SK-N-SH (cell line): ENCODE measurements around the gene AIP. TPM values are rescaled to one million over a fixed set of nuclear protein-coding genes. Genes with fewer than 3 reads are reported as not detected.

Experiments
- CTCF ChIA-PET: fragments of 300-600, 350-600 bp; formaldehyde crosslinking; extraction: SDS; loops from one replicate; lab custom pipeline; 2021; lab: Yijun Ruan, JAX
- POLR2A ChIA-PET: fragments of 350-600 bp; sonication (Branson Sonifier 250); formaldehyde crosslinking; extraction: SDS; loops from one replicate; lab custom pipeline; 2020; ENCODE audit warnings: antibody characterized with exemption, inconsistent platforms; lab: Yijun Ruan, JAX
- DNase-seq: peaks from one replicate; pipeline ENCODE4 v3.0.0; 2012
- H2AFZ ChIP-seq: fragments of 200-600 bp; sonication (generic); 2 replicates; pipeline ENCODE4 v1.8.1; 2016; ENCODE audit warnings: antibody characterized with exemption, mild to moderate bottlenecking, low read depth
- H3F3A ChIP-seq: fragments of 200-600 bp; sonication (generic); replicated peaks from 2 replicates; pipeline ENCODE3; 2016; ENCODE audit warnings: antibody characterized with exemption, mild to moderate bottlenecking; ENCODE audit not compliant: insufficient read depth
- H3K27ac ChIP-seq, 2 experiments: fragments of 200-500 bp in 1 of 2; fragments of 200-600 bp in 1 of 2; sonication (Bioruptor generic) in 1 of 2; sonication (generic), shearing (Covaris generic) in 1 of 2; 2 replicates each; pipeline versions ENCODE4 v1.5.1 to v1.6.1; 2014 to 2016; ENCODE audit warnings: low read depth in 2 of 2, inconsistent platforms in 1 of 2, low read length in 1 of 2, mild to moderate bottlenecking in 1 of 2, mixed read lengths in 1 of 2
- H3K27me3 ChIP-seq: fragments of 200-600 bp; sonication (generic), shearing (Covaris generic); 2 replicates; pipeline ENCODE4 v1.6.1; 2016; ENCODE audit warnings: mixed run types; ENCODE audit not compliant: insufficient read depth
- H3K36me3 ChIP-seq, 2 experiments: fragments of 200-500 bp in 1 of 2; fragments of 200-600 bp in 1 of 2; sonication (Bioruptor generic) in 1 of 2; sonication (generic) in 1 of 2; replicated peaks in 1 of 2; 2 replicates each; pipeline versions ENCODE3 to v1.5.1; 2014 to 2016; ENCODE audit warnings: low read length in 1 of 2, mild to moderate bottlenecking in 1 of 2; ENCODE audit not compliant: insufficient read depth in 2 of 2, control insufficient read depth in 1 of 2
- H3K4me1 ChIP-seq, 2 experiments: fragments of 200-500 bp in 1 of 2; fragments of 200-600 bp in 1 of 2; sonication (Bioruptor generic) in 1 of 2; sonication (generic), shearing (Covaris generic) in 1 of 2; 2 replicates each; pipeline versions ENCODE4 v1.5.1 to v1.6.1; 2014 to 2016; ENCODE audit warnings: low read depth in 1 of 2, low read length in 1 of 2, mixed run types in 1 of 2; ENCODE audit not compliant: insufficient read depth in 2 of 2, control insufficient read depth in 1 of 2
- H3K4me2 ChIP-seq: fragments of 200-600 bp; sonication (generic), shearing (Covaris generic); 2 replicates; pipeline ENCODE4 v1.6.1; 2017; ENCODE audit warnings: mixed run types
- H3K4me3 ChIP-seq, 2 experiments: fragments of 200-500 bp in 1 of 2; fragments of 200-600 bp in 1 of 2; sonication (Bioruptor generic) in 1 of 2; sonication (generic), shearing (Covaris generic) in 1 of 2; 2 replicates each; pipeline versions ENCODE4 v1.5.1 to v1.8.1; 2014 to 2016; ENCODE audit warnings: low read depth in 2 of 2, inconsistent platforms in 1 of 2, low read length in 1 of 2, mild to moderate bottlenecking in 1 of 2, mixed read lengths in 1 of 2, moderate library complexity in 1 of 2
- H3K79me2 ChIP-seq: fragments of 200-600 bp; sonication (generic); 2 replicates; pipeline ENCODE4 v1.8.1; 2017; ENCODE audit warnings: mild to moderate bottlenecking; ENCODE audit not compliant: insufficient read depth
- H3K9ac ChIP-seq: fragments of 200-600 bp; sonication (generic); 2 replicates; pipeline ENCODE4 v1.6.1; 2017; ENCODE audit warnings: mixed run types
- H3K9me2 ChIP-seq: fragments of 200-600 bp; sonication (generic); 2 replicates; pipeline ENCODE4 v1.6.1; 2017; ENCODE audit warnings: mixed run types
- H3K9me3 ChIP-seq: fragments of 200-600 bp; sonication (generic); 2 replicates; pipeline ENCODE4 v1.6.1; 2017; ENCODE audit warnings: mixed run types, mild to moderate bottlenecking, moderate library complexity
- H4K20me1 ChIP-seq: fragments of 200-600 bp; sonication (generic); 2 replicates; pipeline ENCODE4 v1.6.1; 2017; ENCODE audit warnings: mild to moderate bottlenecking, mixed run types; ENCODE audit not compliant: insufficient read depth
- CTCF ChIP-seq: fragments of 200-600 bp; sonication (generic); IDR thresholded peaks from 2 replicates; pipeline ENCODE4 v1.6.1; 2017; ENCODE audit warnings: antibody characterized with exemption, mild to moderate bottlenecking, moderate library complexity
- ELF1 ChIP-seq: IDR thresholded peaks from 2 replicates; pipeline ENCODE4 v1.4.0; 2012
- EZH2phosphoT487 ChIP-seq: fragments of 200-600 bp; sonication (generic); IDR thresholded peaks from 2 replicates; pipeline ENCODE4 v1.6.1; 2017; ENCODE audit warnings: low read depth, mixed run types, mild to moderate bottlenecking, antibody characterized with exemption, moderate library complexity, borderline replicate concordance
- FOSL2 ChIP-seq: IDR thresholded peaks from 2 replicates; pipeline ENCODE4 v1.4.0; 2012; ENCODE audit warnings: low read depth, mild to moderate bottlenecking, moderate library complexity, borderline replicate concordance
- FOXJ3 ChIP-seq: sonication (generic); formaldehyde crosslinking; IDR thresholded peaks from 2 replicates; pipeline ENCODE4 v1.5.1; 2020; ENCODE audit warnings: mild to moderate bottlenecking, missing genetic modification reagents
- GABPA ChIP-seq: IDR thresholded peaks from 2 replicates; pipeline ENCODE4 v1.4.0; 2012; ENCODE audit warnings: low read depth, mild to moderate bottlenecking
- JUND ChIP-seq: IDR thresholded peaks from 2 replicates; pipeline ENCODE4 v1.4.0; 2012
- MEF2A ChIP-seq: IDR thresholded peaks from 2 replicates; pipeline ENCODE4 v1.4.0; 2012; ENCODE audit warnings: low read depth, borderline replicate concordance
- NFIC ChIP-seq: IDR thresholded peaks from 2 replicates; pipeline ENCODE4 v1.4.0; 2012; ENCODE audit warnings: borderline replicate concordance
- PBX3 ChIP-seq: IDR thresholded peaks from 2 replicates; pipeline ENCODE4; 2012
- POLR2AphosphoS5 ChIP-seq: IDR thresholded peaks from 2 replicates; pipeline ENCODE4 v1.6.1; 2012; ENCODE audit warnings: low read depth, low read length
- RFX5 ChIP-seq: IDR thresholded peaks from 2 replicates; pipeline ENCODE4 v1.6.1; 2012; ENCODE audit warnings: mild to moderate bottlenecking, improper control_type of control experiment, low read length
- RXRA ChIP-seq: IDR thresholded peaks from 2 replicates; pipeline ENCODE4 v1.4.0; 2012; ENCODE audit warnings: low read depth, mild to moderate bottlenecking, borderline replicate concordance
- SIN3A ChIP-seq: IDR thresholded peaks from 2 replicates; pipeline ENCODE4 v1.6.1; 2012; ENCODE audit warnings: low read depth, mild to moderate bottlenecking, low read length, moderate library complexity, borderline replicate concordance
- SMC3 ChIP-seq: IDR thresholded peaks from 2 replicates; pipeline ENCODE4 v1.6.1; 2012; ENCODE audit warnings: low read depth, low read length, improper control_type of control experiment
- TAF1 ChIP-seq: IDR thresholded peaks from 2 replicates; pipeline ENCODE4 v1.6.1; 2012; ENCODE audit warnings: low read depth, mild to moderate bottlenecking, low read length, moderate library complexity, borderline replicate concordance
- USF1 ChIP-seq: IDR thresholded peaks from 2 replicates; pipeline ENCODE4 v1.4.0; 2012; ENCODE audit warnings: low read depth, borderline replicate concordance
- USF2 ChIP-seq: fragments of 150-350 bp; IDR thresholded peaks from 2 replicates; pipeline ENCODE4 v1.6.1; 2017; ENCODE audit warnings: antibody characterized with exemption, low read length, low read depth, borderline replicate concordance
- ZBTB33 ChIP-seq: IDR thresholded peaks from 2 replicates; pipeline ENCODE4 v1.4.0; 2012; ENCODE audit warnings: low read depth, borderline replicate concordance
- WGBS: methylation state at CpG from one replicate; pipeline ENCODE4 v1.1.6; 2017; ENCODE audit warnings: low lambda C conversion rate; 5-methylcytosine and 5-hydroxymethylcytosine counted together
- polyA plus RNA-seq, 3 experiments: library from polyadenylated mRNA; depleted of rRNA; stranded (reverse); fragments of >200 nt; gene quantifications; 2 replicates each; pipeline ENCODE4 v1.2.3, GENCODE V29; 2012

Gene AIP
- polyA plus RNA-seq, 1 of the 3 experiments (the other 2 are of a cell fraction), result 207 TPM

GRCh38 chr11:67492801-67493547 is 10.1 kb downstream of the AIP start:
- peak; percentile 47 for DNase-seq
- H2AFZ ChIP-seq, result no peak overlapping the region
- H3K36me3 ChIP-seq, result peaks cover 0 to 44% of the 10 kb centered on the region in 2 experiments
- ChIA-PET CTCF (interaction anchor here (1.0 to 1.2 kb wide), 2 partner anchors 15 to 101 kb away, joined by 3 read pairs; partner anchors contain the start of genes CDK2AP2 and RAD9A), POLR2A (no interaction called here)
- H3K4me3 ChIP-seq, result no peak overlapping the region
- no peaks in the 10 kb centered on the region for H3K4me1 ChIP-seq
- no peak overlapping the region for H3K27ac ChIP-seq
- no peaks in the 10 kb centered on the region for H4K20me1 ChIP-seq
- TF ChIP-seq EZH2phosphoT487, result no peak
- no peak for TF ChIP-seq RFX5
- no peak for TF ChIP-seq NFIC
- TF ChIP-seq PBX3, result peak; percentile 6; the same call in 1 of the 2 replicates
- no peak for TF ChIP-seq USF2
- TF ChIP-seq SIN3A, result no peak
- H3K9me2 ChIP-seq, result no peaks in the 10 kb centered on the region
- H3K9me3 ChIP-seq, result no peaks in the 10 kb centered on the region
- 96% methylated on average over 30 of the region's 46 CpGs for WGBS
- H3K9ac ChIP-seq, result no peak overlapping the region
- H3F3A ChIP-seq, result peaks cover 6% of the 10 kb centered on the region
- H3K27me3 ChIP-seq, result no peaks in the 10 kb centered on the region
- H3K79me2 ChIP-seq, result no peaks in the 10 kb centered on the region
- no peak overlapping the region for H3K4me2 ChIP-seq

- Histone ChIP-seq H3K9me3 (no peaks in the 10 kb centered on the region), H3K27me3 (no peaks in the 10 kb centered on the region), H3K27ac (no peak overlapping the region), H2AFZ (no peak overlapping the region), H3K4me1 (no peaks in the 10 kb centered on the region), H3K9ac (no peak overlapping the region), H3K79me2 (no peaks in the 10 kb centered on the region), H3K4me2 (no peak overlapping the region), H3K9me2 (no peaks in the 10 kb centered on the region), H4K20me1 (no peaks in the 10 kb centered on the region), H3F3A (peaks cover 6% of the 10 kb centered on the region), H3K36me3 (peaks cover 0 to 42% of the 10 kb centered on the region in 2 experiments), H3K4me3 (no peak overlapping the region)
- ChIA-PET POLR2A (no interaction called here), CTCF (no interaction called here)
- TF ChIP-seq ZBTB33, result no peak
- TF ChIP-seq JUND, result no peak
- TF ChIP-seq CTCF, result no peak
- no peak for TF ChIP-seq FOXJ3 (CRISPR knock-in tag)
- TF ChIP-seq RXRA, result no peak
- TF ChIP-seq USF1, result no peak
- TF ChIP-seq TAF1, result no peak
- TF ChIP-seq FOSL2, result no peak
- TF ChIP-seq POLR2AphosphoS5, result no peak
- TF ChIP-seq ELF1, result no peak
- no peak for TF ChIP-seq GABPA
- TF ChIP-seq MEF2A, result no peak
- no peak for TF ChIP-seq SMC3
- WGBS, result 94% methylated on average over 34 of the region's 65 CpGs
- no peak for DNase-seq
Measured at GRCh38 chr11:67493548-67494370, 10.9 kb downstream of the AIP start.
